HCT116 (cell line): ENCODE measurements around the gene CYP4F12. TPM values are rescaled to one million over a fixed set of nuclear protein-coding genes. Genes with fewer than 3 reads are reported as not detected.

ENCODE experiments used
- ATAC-seq: fragments of 200-7000 bp; cut with Tn5 transposase; 2 replicates; pipeline ENCODE4 v1.9.1; 2020; ENCODE audit warnings: mild to moderate bottlenecking, moderate library complexity
- BruUV-seq: library from RNA; stranded (reverse); fragments of 400-500 nt; replicated peaks from 2 replicates; lab custom pipeline; 2021; lab: Mats Ljungman, UMichigan
- CTCF ChIA-PET: fragments of 300-600 bp; sonication (Branson Sonifier 250); formaldehyde crosslinking; loops from one replicate; lab custom pipeline; 2021; ENCODE audit warnings: antibody characterized with exemption; lab: Charles Lee
- POLR2A ChIA-PET: fragments of 300-600, 350-600 bp; sonication (Branson Sonifier 250); formaldehyde crosslinking; loops from one replicate; lab custom pipeline; 2021; ENCODE audit warnings: antibody characterized with exemption; lab: Charles Lee
- RAD21 ChIA-PET, 2 experiments: fragments of 300-600 bp; sonication (Branson Sonifier 250); formaldehyde crosslinking; loops; one replicate each; lab custom pipeline; 2023; ENCODE audit warnings: low total read pairs in 2 of 2; ENCODE audit not compliant: uncharacterized antibody in 2 of 2, unreplicated experiment in 2 of 2, low non-redundant PET in 1 of 2; lab: Charles Lee
- DNase-seq: peaks from one replicate; pipeline ENCODE4 v3.0.0-alpha.2; 2010; ENCODE audit warnings: low read depth, low spot score
- H2AFZ ChIP-seq: fragments of 200-600 bp; shearing (Covaris generic), sonication (generic); 2 replicates; pipeline ENCODE4 v1.6.1; 2017; ENCODE audit warnings: low read depth, mixed run types, mixed read lengths, antibody characterized with exemption, low read length; ENCODE audit not compliant: poor library complexity, severe bottlenecking
- H3K27ac ChIP-seq: 2 replicates; pipeline ENCODE4 v1.5.1; 2012; ENCODE audit warnings: low read depth, low read length
- H3K27me3 ChIP-seq: fragments of 200-600 bp; sonication (generic); 2 replicates; pipeline ENCODE4 v1.6.1; 2016; ENCODE audit warnings: mixed run types, low read length, mixed read lengths; ENCODE audit not compliant: insufficient read depth
- H3K36me3 ChIP-seq, 2 experiments: fragments of 200-500 bp in 1 of 2; fragments of 200-600 bp in 1 of 2; sonication (Bioruptor generic) in 1 of 2; sonication (generic) in 1 of 2; 2 replicates each; pipeline versions ENCODE4 v1.5.1 to v1.6.1; 2014 to 2016; ENCODE audit warnings: low read length in 2 of 2, inconsistent platforms in 1 of 2, mixed read lengths in 1 of 2, mixed run types in 1 of 2; ENCODE audit not compliant: insufficient read depth in 2 of 2, control insufficient read depth in 1 of 2
- H3K4me1 ChIP-seq, 2 experiments: fragments of 200-600 bp in 1 of 2; sonication (generic) in 1 of 2; 2 replicates each; pipeline versions ENCODE4 v1.5.1 to v1.6.1; 2012 to 2017; ENCODE audit warnings: low read length in 2 of 2, inconsistent platforms in 1 of 2, mild to moderate bottlenecking in 1 of 2, mixed read lengths in 1 of 2, mixed run types in 1 of 2, moderate library complexity in 1 of 2; ENCODE audit not compliant: insufficient read depth in 2 of 2, control insufficient read depth in 1 of 2
- H3K4me2 ChIP-seq: fragments of 200-600 bp; sonication (generic); 2 replicates; pipeline ENCODE4 v1.6.1; 2017; ENCODE audit warnings: mixed run types, low read length, mixed read lengths
- H3K4me3 ChIP-seq, 2 experiments: fragments of 200-600 bp in 1 of 2; sonication (generic) in 1 of 2; replicated peaks in 1 of 2; 2 replicates each; pipeline ENCODE4 v1.5.1; 2011 to 2016; ENCODE audit warnings: low read length in 2 of 2, control low read depth in 1 of 2, low read depth in 1 of 2, mild to moderate bottlenecking in 1 of 2, mixed read lengths in 1 of 2, mixed run types in 1 of 2
- H3K79me2 ChIP-seq: fragments of 200-600 bp; sonication (generic); 2 replicates; pipeline ENCODE4 v1.6.1; 2017; ENCODE audit warnings: mild to moderate bottlenecking, mixed run types, low read length, moderate library complexity, mixed read lengths; ENCODE audit not compliant: insufficient read depth
- H3K9ac ChIP-seq: fragments of 200-600 bp; sonication (generic); 2 replicates; pipeline ENCODE4 v1.6.1; 2016; ENCODE audit warnings: low read length, mixed read lengths
- H3K9me2 ChIP-seq: fragments of 200-600 bp; sonication (generic), shearing (Covaris generic); 2 replicates; pipeline ENCODE4 v1.6.1; 2017; ENCODE audit warnings: mixed run types, mild to moderate bottlenecking, moderate library complexity; ENCODE audit not compliant: insufficient read depth
- H3K9me3 ChIP-seq, 2 experiments: fragments of 200-500 bp in 1 of 2; fragments of 200-600 bp in 1 of 2; sonication (Bioruptor generic) in 1 of 2; sonication (generic) in 1 of 2; 2 replicates each; pipeline ENCODE4 v1.6.1; 2014 to 2017; ENCODE audit warnings: low read length in 2 of 2, mixed read lengths in 2 of 2, inconsistent platforms in 1 of 2, low read depth in 1 of 2, mild to moderate bottlenecking in 1 of 2, mixed run types in 1 of 2, moderate library complexity in 1 of 2; ENCODE audit not compliant: control insufficient read depth in 1 of 2, insufficient read depth in 1 of 2
- H4K20me1 ChIP-seq: fragments of 200-600 bp; sonication (generic), shearing (Covaris generic); 2 replicates; pipeline ENCODE4 v1.6.1; 2017; ENCODE audit warnings: mixed run types, mild to moderate bottlenecking, moderate library complexity; ENCODE audit not compliant: insufficient read depth
- CEBPB ChIP-seq: IDR thresholded peaks from 2 replicates; pipeline ENCODE4 v1.6.1; 2012; ENCODE audit warnings: low read depth
- ELF1 ChIP-seq: IDR thresholded peaks from 2 replicates; pipeline ENCODE4 v1.6.1; 2012; ENCODE audit warnings: low read depth, borderline replicate concordance
- EZH2phosphoT487 ChIP-seq: fragments of 200-600 bp; IDR thresholded peaks from 2 replicates; pipeline ENCODE4 v1.6.1; 2018; ENCODE audit warnings: antibody characterized with exemption, borderline replicate concordance
- JUND ChIP-seq: IDR thresholded peaks from 2 replicates; pipeline ENCODE4 v1.6.1; 2012
- POLR2A ChIP-seq: IDR thresholded peaks from 2 replicates; pipeline ENCODE4 v1.7.0; 2011; ENCODE audit warnings: borderline replicate concordance; ENCODE audit not compliant: insufficient read depth, insufficient read length; ENCODE audit errors: extremely low read depth
- POLR2AphosphoS5 ChIP-seq: IDR thresholded peaks from 2 replicates; pipeline ENCODE4 v1.6.1; 2011; ENCODE audit warnings: mild to moderate bottlenecking, low read depth, low read length, moderate library complexity
- RAD21 ChIP-seq: IDR thresholded peaks from 2 replicates; pipeline ENCODE4 v1.6.1; 2012; ENCODE audit warnings: low read depth, mild to moderate bottlenecking
- SIN3A ChIP-seq: IDR thresholded peaks from 2 replicates; pipeline ENCODE4 v1.6.1; 2012; ENCODE audit warnings: low read depth
- SP1 ChIP-seq: IDR thresholded peaks from 2 replicates; pipeline ENCODE4 v1.6.1; 2012; ENCODE audit warnings: low read depth
- TCF7L2 ChIP-seq: IDR thresholded peaks from 2 replicates; pipeline ENCODE4 v1.7.0; 2011; ENCODE audit warnings: borderline replicate concordance, inconsistent platforms; ENCODE audit not compliant: insufficient read depth, insufficient read length; ENCODE audit errors: extremely low read depth
- YY1 ChIP-seq: IDR thresholded peaks from 2 replicates; pipeline ENCODE4 v1.6.1; 2011; ENCODE audit warnings: low read length, low read depth, moderate library complexity, mild to moderate bottlenecking; ENCODE audit not compliant: insufficient replicate concordance; ENCODE audit errors: extremely low read depth
- ZBTB33 ChIP-seq: IDR thresholded peaks from 2 replicates; pipeline ENCODE4 v1.6.1; 2011; ENCODE audit warnings: mild to moderate bottlenecking, low read length, moderate library complexity; ENCODE audit not compliant: insufficient replicate concordance; ENCODE audit errors: extremely low read depth
- intact Hi-C: fragments of 100-400 bp; cut with micrococcal nuclease; formaldehyde crosslinking; loops from 2 replicates; pipeline ENCODE4 v1.10.0; 2022
- total RNA-seq: library from RNA; stranded (reverse); gene quantifications from one replicate; pipeline ENCODE4 v1.2.1, GENCODE V29; 2021; ENCODE audit not compliant: unreplicated experiment
- TF ChIP-seq, protein P1 (sequence below): IDR thresholded peaks from 2 replicates; pipeline ENCODE4 v1.6.1; 2012
- TF ChIP-seq, protein P2 (sequence below): IDR thresholded peaks from 2 replicates; pipeline ENCODE4 v1.6.1; 2012; ENCODE audit warnings: low read depth
- TF ChIP-seq, protein P3 (sequence below): IDR thresholded peaks from 2 replicates; pipeline ENCODE4 v1.6.1; 2012

Gene CYP4F12
- total RNA-seq, 1 experiment from 2014 or later, result 4.4 TPM

DNA sequence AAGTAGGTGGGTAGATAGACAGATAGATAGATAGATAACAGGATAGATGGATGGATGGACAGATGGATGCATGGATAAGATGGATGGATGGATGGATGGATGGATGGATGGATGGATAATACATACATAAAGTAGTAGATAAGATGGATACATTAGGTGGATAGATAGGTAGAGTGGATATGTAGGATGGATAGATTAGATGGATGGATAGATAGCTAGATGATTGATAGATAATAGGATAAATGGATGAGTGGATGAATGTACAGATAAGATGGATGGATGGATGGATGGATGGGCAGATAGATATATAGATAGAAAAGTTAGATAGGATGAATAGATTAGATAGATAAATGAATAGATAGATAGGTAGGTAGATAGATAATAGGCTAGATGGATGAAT is 30.1 kb upstream of the CYP4F12 start:
- H3K9me3 ChIP-seq, result no peaks in the 10 kb centered on the region
- TF ChIP-seq ZBTB33 (no peak), YY1 (no peak), CEBPB (no peak), ELF1 (no peak), POLR2AphosphoS5 (no peak)
- TF ChIP-seq, protein P1, sequence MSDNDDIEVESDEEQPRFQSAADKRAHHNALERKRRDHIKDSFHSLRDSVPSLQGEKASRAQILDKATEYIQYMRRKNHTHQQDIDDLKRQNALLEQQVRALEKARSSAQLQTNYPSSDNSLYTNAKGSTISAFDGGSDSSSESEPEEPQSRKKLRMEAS, result no peak
- POLR2A ChIA-PET, result no interaction called here

GRCh38 chr19:15643387-15643786 is 29.5 kb upstream of the CYP4F12 start:
- H4K20me1 ChIP-seq, result no peaks in the 10 kb centered on the region
- H3K79me2 ChIP-seq, result no peaks in the 10 kb centered on the region
- H3K27me3 ChIP-seq, result no peaks in the 10 kb centered on the region
- no peak overlapping the region for H3K4me2 ChIP-seq
- no peak overlapping the region for H3K4me3 ChIP-seq
- peaks cover 16 to 30% of the 10 kb centered on the region in 2 experiments for H3K4me1 ChIP-seq
- ChIA-PET RAD21 (no interaction called here), POLR2A (no interaction called here)
- H3K36me3 ChIP-seq, result no peaks in the 10 kb centered on the region
- H3K27ac ChIP-seq, result no peak overlapping the region
- intact Hi-C loops, result no loop called here
- no peak for ATAC-seq
- DNase-seq, result no peak
- H3K9ac ChIP-seq, result no peak overlapping the region
- BruUV-seq, result no TSS peak
- H2AFZ ChIP-seq, result no peak overlapping the region
- TF ChIP-seq TCF7L2 (no peak), POLR2AphosphoS5 (no peak), SP1 (no peak), JUND (no peak), EZH2phosphoT487 (no peak), POLR2A (no peak), SIN3A (no peak), RAD21 (no peak)
- TF ChIP-seq, protein P2, sequence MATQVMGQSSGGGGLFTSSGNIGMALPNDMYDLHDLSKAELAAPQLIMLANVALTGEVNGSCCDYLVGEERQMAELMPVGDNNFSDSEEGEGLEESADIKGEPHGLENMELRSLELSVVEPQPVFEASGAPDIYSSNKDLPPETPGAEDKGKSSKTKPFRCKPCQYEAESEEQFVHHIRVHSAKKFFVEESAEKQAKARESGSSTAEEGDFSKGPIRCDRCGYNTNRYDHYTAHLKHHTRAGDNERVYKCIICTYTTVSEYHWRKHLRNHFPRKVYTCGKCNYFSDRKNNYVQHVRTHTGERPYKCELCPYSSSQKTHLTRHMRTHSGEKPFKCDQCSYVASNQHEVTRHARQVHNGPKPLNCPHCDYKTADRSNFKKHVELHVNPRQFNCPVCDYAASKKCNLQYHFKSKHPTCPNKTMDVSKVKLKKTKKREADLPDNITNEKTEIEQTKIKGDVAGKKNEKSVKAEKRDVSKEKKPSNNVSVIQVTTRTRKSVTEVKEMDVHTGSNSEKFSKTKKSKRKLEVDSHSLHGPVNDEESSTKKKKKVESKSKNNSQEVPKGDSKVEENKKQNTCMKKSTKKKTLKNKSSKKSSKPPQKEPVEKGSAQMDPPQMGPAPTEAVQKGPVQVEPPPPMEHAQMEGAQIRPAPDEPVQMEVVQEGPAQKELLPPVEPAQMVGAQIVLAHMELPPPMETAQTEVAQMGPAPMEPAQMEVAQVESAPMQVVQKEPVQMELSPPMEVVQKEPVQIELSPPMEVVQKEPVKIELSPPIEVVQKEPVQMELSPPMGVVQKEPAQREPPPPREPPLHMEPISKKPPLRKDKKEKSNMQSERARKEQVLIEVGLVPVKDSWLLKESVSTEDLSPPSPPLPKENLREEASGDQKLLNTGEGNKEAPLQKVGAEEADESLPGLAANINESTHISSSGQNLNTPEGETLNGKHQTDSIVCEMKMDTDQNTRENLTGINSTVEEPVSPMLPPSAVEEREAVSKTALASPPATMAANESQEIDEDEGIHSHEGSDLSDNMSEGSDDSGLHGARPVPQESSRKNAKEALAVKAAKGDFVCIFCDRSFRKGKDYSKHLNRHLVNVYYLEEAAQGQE, result no peak
- TF ChIP-seq, protein P3, sequence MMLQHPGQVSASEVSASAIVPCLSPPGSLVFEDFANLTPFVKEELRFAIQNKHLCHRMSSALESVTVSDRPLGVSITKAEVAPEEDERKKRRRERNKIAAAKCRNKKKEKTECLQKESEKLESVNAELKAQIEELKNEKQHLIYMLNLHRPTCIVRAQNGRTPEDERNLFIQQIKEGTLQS, result no peak
- TF ChIP-seq, all 23 proteins: peak for 0
- Histone ChIP-seq H3K9me2 (no peaks in the 10 kb centered on the region), H3K9me3 (no peaks in the 10 kb centered on the region)
- CTCF ChIA-PET, result no interaction called here

More for the DNA sequence above, 30.1 kb upstream of the CYP4F12 start:
- RAD21 ChIA-PET, result no interaction called here
- Histone ChIP-seq H3K27ac (no peak overlapping the region), H3K9ac (no peak overlapping the region), H3K36me3 (no peaks in the 10 kb centered on the region), H3K4me1 (peaks cover 16 to 30% of the 10 kb centered on the region in 2 experiments), H3K4me2 (no peak overlapping the region), H3K4me3 (no peak overlapping the region), H4K20me1 (no peaks in the 10 kb centered on the region), H3K79me2 (no peaks in the 10 kb centered on the region), H3K27me3 (no peaks in the 10 kb centered on the region), H3K9me2 (no peaks in the 10 kb centered on the region), H2AFZ (no peak overlapping the region)
- CTCF ChIA-PET, result no interaction called here
- no peak for ATAC-seq
- intact Hi-C loops, result no loop called here
- BruUV-seq, result no TSS peak
- DNase-seq, result no peak
